HG02642 (cell line): ENCODE data around the gene NUDT8.
"Not testable (repeated sequence)": the region's sequence is repeated elsewhere in the genome, so short reads cannot be mapped to it uniquely, and the experiment has no call there.

Experiments
- ATAC-seq: cut with Tn5 transposase; IDR thresholded peaks from one replicate; pipeline ENCODE4 v1.9.1; 2021; ENCODE audit warnings: mild to moderate bottlenecking; ENCODE audit not compliant: unreplicated experiment, poor library complexity

The NUDT8 gene

GRCh38 chr11:67662142-67662834, 32.6 kb upstream of the NUDT8 start:
- ATAC-seq, result no peak

GRCh38 chr11:67660752-67661151, 31.0 kb upstream of the NUDT8 start:
- not testable (repeated sequence) for ATAC-seq

- ATAC-seq, result not testable (repeated sequence)
Measured at GRCh38 chr11:67659651-67660165, 30.0 kb upstream of the NUDT8 start.

- no peak for ATAC-seq
Measured at GRCh38 chr11:67657300-67657699, 27.6 kb upstream of the NUDT8 start.

- ATAC-seq, result no peak
Measured at GRCh38 chr11:67656278-67656922, 26.7 kb upstream of the NUDT8 start.

- ATAC-seq, result no peak
Measured at GRCh38 chr11:67654225-67654624, 24.5 kb upstream of the NUDT8 start.

GRCh38 chr11:67652965-67653845, 23.5 kb upstream of the NUDT8 start:
- no peak for ATAC-seq

- ATAC-seq, result no peak
Measured at GRCh38 chr11:67651976-67652781, 22.4 kb upstream of the NUDT8 start.

- ATAC-seq, result no peak
Measured at GRCh38 chr11:67649634-67650510, 20.1 kb upstream of the NUDT8 start.

GRCh38 chr11:67648796-67649613, 19.3 kb upstream of the NUDT8 start:
- no peak for ATAC-seq

- peak; percentile 53 for ATAC-seq
Measured at GRCh38 chr11:67648140-67648795, 18.5 kb upstream of the NUDT8 start.

GRCh38 chr11:67647471-67647870, 17.7 kb upstream of the NUDT8 start:
- ATAC-seq, result no peak

GRCh38 chr11:67646535-67647336, 17.0 kb upstream of the NUDT8 start:
- ATAC-seq, result no peak

- no peak for ATAC-seq
Measured at GRCh38 chr11:67645521-67646461, 16.1 kb upstream of the NUDT8 start.

- no peak for ATAC-seq
Measured at GRCh38 chr11:67644472-67645418, 15.0 kb upstream of the NUDT8 start.
